ENCODE data around the gene FTSJ3. TPM values are rescaled to one million over a fixed set of nuclear protein-coding genes. Genes with fewer than 3 reads are reported as not detected.

The FTSJ3 gene
- total and polyA plus RNA-seq, 10 of the 15 experiments (the other 5 are each of a cell fraction or from before 2014, with no cell fraction given), result 17.2 to 79.2 (median 50.4) TPM

DNA sequence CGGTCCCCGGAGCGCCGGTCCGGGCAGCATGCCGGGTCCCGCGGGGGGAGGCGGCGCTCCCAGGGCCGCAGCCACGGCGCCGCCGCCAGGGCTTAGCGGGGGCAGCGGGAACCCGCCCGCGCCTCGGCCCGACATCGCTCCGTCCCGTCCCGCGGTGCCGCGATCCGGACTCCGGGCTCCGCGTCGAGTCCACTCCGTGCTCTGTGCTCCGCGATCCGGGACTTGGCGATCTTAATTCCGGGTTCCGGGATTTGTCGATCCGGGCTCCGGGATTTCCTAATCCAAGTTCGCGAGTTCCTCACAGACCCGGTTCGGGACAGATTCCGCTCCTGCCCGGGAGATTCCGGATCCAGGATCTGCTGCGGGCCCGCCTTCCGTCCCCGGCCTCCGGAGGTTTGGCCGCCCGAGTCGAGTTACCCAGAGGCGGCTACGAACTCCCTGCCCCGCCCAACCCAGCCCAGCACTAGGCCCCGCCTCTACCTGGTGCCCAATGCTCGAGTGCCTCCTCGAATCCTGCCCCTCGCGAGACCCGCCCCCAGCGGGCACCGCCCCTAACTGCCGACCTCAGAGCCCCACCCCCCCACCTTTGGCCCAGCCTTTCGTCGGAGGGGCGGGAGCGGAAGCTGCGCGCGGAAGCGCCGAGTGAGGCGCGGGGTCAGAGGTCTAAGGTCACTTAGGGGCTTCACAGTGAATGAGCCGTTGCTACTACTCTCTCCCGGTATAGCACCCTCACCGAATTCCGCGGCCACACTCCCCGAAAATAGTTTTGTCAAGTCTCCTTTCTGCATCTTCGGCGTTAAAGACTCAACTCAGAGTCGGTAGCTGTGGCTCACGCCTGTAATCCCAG is 15.3 kb upstream of the FTSJ3 start, which contains the start of gene SMARCD2 (continued):
- no peak for TF ChIP-seq PRDM15 (CRISPR knock-in tag; IDR thresholded peaks at IDR 0.05)
- TF ChIP-seq PAX5 (IDR thresholded peaks at IDR 0.05; ENCODE audit: borderline replicate concordance, low read depth, low read length), result peak; percentile 57
- TF ChIP-seq PAX8 (IDR thresholded peaks at IDR 0.05), result no peak
- 0 out of 2 replicates have a peak, but pooled peaks have one; percentile 25 for TF ChIP-seq MEF2A (IDR thresholded peaks at IDR 0.05; ENCODE audit: insufficient read depth, low read depth, low read length)
- peak; percentile 99 for TF ChIP-seq ZNF207 (IDR thresholded peaks at IDR 0.05; ENCODE audit: borderline replicate concordance)
- no peak for TF ChIP-seq CBX3 (IDR thresholded peaks at IDR 0.05; ENCODE audit: borderline replicate concordance, low read depth)
- TF ChIP-seq, protein P1, sequence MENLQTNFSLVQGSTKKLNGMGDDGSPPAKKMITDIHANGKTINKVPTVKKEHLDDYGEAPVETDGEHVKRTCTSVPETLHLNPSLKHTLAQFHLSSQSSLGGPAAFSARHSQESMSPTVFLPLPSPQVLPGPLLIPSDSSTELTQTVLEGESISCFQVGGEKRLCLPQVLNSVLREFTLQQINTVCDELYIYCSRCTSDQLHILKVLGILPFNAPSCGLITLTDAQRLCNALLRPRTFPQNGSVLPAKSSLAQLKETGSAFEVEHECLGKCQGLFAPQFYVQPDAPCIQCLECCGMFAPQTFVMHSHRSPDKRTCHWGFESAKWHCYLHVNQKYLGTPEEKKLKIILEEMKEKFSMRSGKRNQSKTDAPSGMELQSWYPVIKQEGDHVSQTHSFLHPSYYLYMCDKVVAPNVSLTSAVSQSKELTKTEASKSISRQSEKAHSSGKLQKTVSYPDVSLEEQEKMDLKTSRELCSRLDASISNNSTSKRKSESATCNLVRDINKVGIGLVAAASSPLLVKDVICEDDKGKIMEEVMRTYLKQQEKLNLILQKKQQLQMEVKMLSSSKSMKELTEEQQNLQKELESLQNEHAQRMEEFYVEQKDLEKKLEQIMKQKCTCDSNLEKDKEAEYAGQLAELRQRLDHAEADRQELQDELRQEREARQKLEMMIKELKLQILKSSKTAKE (IDR thresholded peaks at IDR 0.05; ENCODE audit: low read depth, poor library complexity, severe bottlenecking), result peak; percentile 80
- TF ChIP-seq TAF1 (IDR thresholded peaks at IDR 0.05; ENCODE audit: borderline replicate concordance, low read depth, low read length), result peak; percentile 89
- TF ChIP-seq GATAD2B (conservative IDR thresholded peaks at IDR 0.05; ENCODE audit: low read depth), result peak; percentile 98
- TF ChIP-seq BMI1 (IDR thresholded peaks at IDR 0.05; ENCODE audit: borderline replicate concordance), result no peak
